Large intestine (tissue), 3 donors: ENCODE results near the gene OR10A4. TPM values are rescaled to one million over a fixed set of nuclear protein-coding genes. Genes with fewer than 3 reads are reported as not detected.

ENCODE experiments used
- DNase-seq, 2 donors: peaks; one replicate each; pipeline versions ENCODE4 v3.0.0 to v3.0.0-alpha.2; 2013
- H3K27ac ChIP-seq: one replicate; pipeline ENCODE4 v1.5.1; 2013; ENCODE audit warnings: low read length
- H3K27me3 ChIP-seq: 2 replicates; pipeline ENCODE4 v1.6.1; 2013; ENCODE audit warnings: low read length; ENCODE audit not compliant: control insufficient read depth, insufficient read depth
- H3K36me3 ChIP-seq: 2 replicates; pipeline ENCODE4 v1.6.1; 2013; ENCODE audit warnings: low read length; ENCODE audit not compliant: control insufficient read depth, insufficient read depth
- H3K4me1 ChIP-seq: one replicate; pipeline ENCODE4 v1.6.1; 2013; ENCODE audit warnings: low read length; ENCODE audit not compliant: control insufficient read depth, insufficient read depth
- H3K4me3 ChIP-seq: one replicate; pipeline ENCODE4 v1.5.1; 2013; ENCODE audit warnings: low read length
- H3K9me3 ChIP-seq: one replicate; pipeline ENCODE4 v1.6.1; 2013; ENCODE audit warnings: mild to moderate bottlenecking, low read depth, low read length, moderate library complexity; ENCODE audit not compliant: control insufficient read depth
- WGBS: methylation state at CpG from one replicate; pipeline ENCODE4 v1.1.5; 2013; ENCODE audit warnings: low lambda C conversion rate; ENCODE audit not compliant: insufficient coverage; 5-methylcytosine and 5-hydroxymethylcytosine counted together
- polyA plus RNA-seq: library from polyadenylated mRNA; unstranded; fragments of 120-200 nt; gene quantifications from one replicate; pipeline ENCODE4 v1.2.1, GENCODE V29; 2013

OR10A4 gene
- polyA plus RNA-seq, 1 donor: not detected

DNA sequence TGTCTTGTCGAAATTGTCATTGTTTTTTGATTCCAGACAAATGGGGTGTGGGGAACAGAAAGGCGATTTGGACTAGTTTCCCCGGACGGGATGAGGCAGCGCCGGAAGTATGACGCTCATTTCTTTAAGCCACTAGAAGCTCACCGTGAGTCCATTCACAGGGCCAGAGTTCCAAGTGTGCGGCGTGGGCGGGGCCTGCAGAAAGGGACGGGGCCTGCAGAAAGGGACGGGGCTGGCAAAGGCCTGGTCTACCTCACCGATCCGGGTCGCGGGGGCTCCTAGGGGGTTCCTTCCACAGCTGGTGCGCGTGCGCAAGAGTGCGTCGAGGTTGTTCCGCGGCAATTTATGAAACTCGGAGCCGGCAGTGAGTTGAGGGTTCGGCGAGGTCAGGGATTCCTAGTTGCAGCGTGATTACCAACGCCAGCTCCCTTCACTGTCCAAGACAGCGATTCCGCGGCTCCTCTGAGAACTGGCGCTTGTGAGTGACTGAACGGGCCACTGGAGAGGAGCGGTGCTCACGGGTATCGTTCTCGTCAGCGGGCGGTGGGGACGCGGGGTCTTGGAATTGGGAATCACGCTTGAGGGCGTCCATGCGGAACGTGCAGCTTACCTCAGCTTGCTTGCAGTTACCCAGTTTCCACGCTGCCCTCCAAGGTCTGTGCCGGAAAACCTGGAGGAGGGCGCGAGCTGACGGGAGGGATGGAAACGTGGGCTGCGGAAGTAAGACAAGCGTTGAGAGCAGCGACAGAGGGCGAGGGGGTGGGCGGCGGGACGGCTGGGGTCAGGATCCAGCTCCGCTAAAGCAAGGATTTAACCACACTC, 50.0 kb downstream of the OR10A4 start, which contains the start of gene ZNF215:
Gene ZNF215 (plus strand): TSS at position 219 of the 822 bp plus-strand sequence. CDS start 5,847 bp downstream, outside the sequence.
- peak within 1 kb of the TSS; percentile 80 for H3K4me3 ChIP-seq
- no peaks in the 10 kb centered on the region for H3K9me3 ChIP-seq
- no peaks in the 10 kb centered on the region for H3K4me1 ChIP-seq
- H3K36me3 ChIP-seq: no peaks in the 10 kb centered on the region
- WGBS: no CpG with 5 or more reads among the region's 61 CpGs
- peak; percentile 77 to 87 for DNase-seq
- no peaks in the 10 kb centered on the region for H3K27me3 ChIP-seq
- peak within 1 kb of the TSS; percentile 55 for H3K27ac ChIP-seq

DNA sequence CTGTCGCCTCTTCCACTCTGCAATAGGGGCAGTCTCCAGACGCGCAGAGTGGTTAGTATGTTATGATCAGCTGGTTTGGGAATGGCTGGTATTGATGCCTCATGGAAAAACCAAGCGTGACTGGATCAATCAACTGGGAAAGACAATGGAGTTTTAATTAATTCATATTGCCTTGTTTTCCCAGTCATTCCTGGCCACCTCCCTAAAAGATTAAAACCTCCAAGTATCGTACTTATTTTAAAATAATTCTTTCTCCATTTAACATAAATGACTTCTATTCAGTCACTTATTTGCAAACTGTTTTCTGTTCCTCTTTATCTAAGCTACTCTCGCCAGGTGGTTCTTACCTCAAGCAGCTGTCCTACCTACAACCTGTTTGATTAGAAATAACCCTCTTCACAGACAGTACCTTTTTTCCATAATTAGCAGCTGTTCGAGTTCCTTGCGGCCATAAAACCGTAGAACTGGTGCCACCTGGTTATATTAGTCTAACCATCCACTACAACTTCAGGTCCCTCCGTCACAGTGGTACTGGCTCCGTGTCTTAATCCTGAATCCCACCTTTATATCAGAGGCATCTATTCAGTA, 50.7 kb downstream of the OR10A4 start:
- no peaks in the 10 kb centered on the region for H3K36me3 ChIP-seq
- H3K9me3 ChIP-seq: no peaks in the 10 kb centered on the region
- no peaks in the 10 kb centered on the region for H3K4me1 ChIP-seq
- peak in 1 of 2 donors; percentile 43 for DNase-seq
- H3K27ac ChIP-seq: peak overlapping the region; percentile 55
- H3K27me3 ChIP-seq: no peaks in the 10 kb centered on the region
- WGBS: 7% methylated on average over 4 of the region's 11 CpGs
- H3K4me3 ChIP-seq: peak overlapping the region; percentile 80

Other genes with a start within 250 kb of the OR10A4 start
- gene DCHS1, start 220.8 kb upstream of the OR10A4 start, polyA plus RNA-seq: 17.1 TPM
- 58.3 TPM for gene MRPL17, start 193.3 kb upstream of the OR10A4 start, polyA plus RNA-seq
- 0.06 TPM for gene OR2AG2, start 104.6 kb upstream of the OR10A4 start, polyA plus RNA-seq
- 0.07 TPM for gene OR2AG1, start 93.6 kb upstream of the OR10A4 start, polyA plus RNA-seq
- gene OR6A2, start 76.9 kb upstream of the OR10A4 start, polyA plus RNA-seq: 0.03 TPM
- gene OR10A5, start 30.9 kb upstream of the OR10A4 start, polyA plus RNA-seq: not detected
- gene OR10A2, start 13.6 kb upstream of the OR10A4 start, polyA plus RNA-seq: 0.04 TPM
- gene OR2D2, start 15.9 kb downstream of the OR10A4 start, polyA plus RNA-seq: not detected
- not detected for gene OR2D3, start 44.4 kb downstream of the OR10A4 start, polyA plus RNA-seq
- 5.5 TPM for gene ZNF215, start 49.8 kb downstream of the OR10A4 start, polyA plus RNA-seq
- gene ZNF214, start 143.7 kb downstream of the OR10A4 start, polyA plus RNA-seq: 7.7 TPM
- 0.82 TPM for gene NLRP14, start 143.9 kb downstream of the OR10A4 start, polyA plus RNA-seq
- gene RBMXL2, start 212.4 kb downstream of the OR10A4 start, polyA plus RNA-seq: 0.45 TPM